SW480 (cell line): ENCODE measurements around the gene RPH3AL.
"Not testable (repeated sequence)": the region's sequence is repeated elsewhere in the genome, so short reads cannot be mapped to it uniquely, and the experiment has no call there.

Source experiments
- DNase-seq: peaks from one replicate; pipeline ENCODE4 v3.0.0-alpha.2; 2016; ENCODE audit warnings: low spot score

Gene RPH3AL

GRCh38 chr17:200586-200985 is 152.0 kb downstream of the RPH3AL start:
- no peak for DNase-seq

DNA sequence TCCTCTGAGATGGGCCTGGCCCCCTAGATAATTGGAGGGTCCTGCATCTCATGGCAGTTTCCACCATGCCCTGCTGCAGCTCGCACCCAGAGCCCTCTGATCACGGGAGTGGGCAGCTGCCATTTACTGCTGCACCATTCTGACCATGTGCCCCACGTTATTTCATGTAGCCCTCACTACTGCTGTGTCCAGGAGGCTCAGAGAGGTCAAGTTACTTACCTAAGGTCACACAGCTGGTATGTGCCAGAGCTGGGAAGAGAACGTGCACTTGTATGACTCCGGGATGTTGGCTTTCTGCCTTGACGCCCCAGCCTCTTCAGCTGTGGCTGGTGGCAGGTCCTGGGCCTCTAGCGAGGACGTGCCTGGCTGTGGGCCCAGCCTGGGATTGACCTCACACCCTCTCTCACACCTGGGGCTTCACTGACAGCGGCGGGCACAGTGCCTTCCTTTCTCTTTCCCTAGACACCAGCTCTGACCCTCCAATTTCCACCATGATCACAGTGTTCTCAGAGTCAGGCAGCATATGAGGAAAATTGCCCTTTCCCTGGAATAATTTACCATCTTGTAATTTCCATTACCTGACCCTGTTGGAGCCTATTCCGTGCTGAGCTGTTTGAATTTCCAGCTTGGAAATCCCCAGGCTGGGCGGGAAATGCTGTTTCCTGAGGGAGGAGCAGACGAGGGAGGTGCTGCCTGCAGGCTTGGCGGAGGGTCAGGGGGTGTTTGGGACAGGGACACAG is 152.6 kb downstream of the RPH3AL start:
- no peak for DNase-seq

DNA sequence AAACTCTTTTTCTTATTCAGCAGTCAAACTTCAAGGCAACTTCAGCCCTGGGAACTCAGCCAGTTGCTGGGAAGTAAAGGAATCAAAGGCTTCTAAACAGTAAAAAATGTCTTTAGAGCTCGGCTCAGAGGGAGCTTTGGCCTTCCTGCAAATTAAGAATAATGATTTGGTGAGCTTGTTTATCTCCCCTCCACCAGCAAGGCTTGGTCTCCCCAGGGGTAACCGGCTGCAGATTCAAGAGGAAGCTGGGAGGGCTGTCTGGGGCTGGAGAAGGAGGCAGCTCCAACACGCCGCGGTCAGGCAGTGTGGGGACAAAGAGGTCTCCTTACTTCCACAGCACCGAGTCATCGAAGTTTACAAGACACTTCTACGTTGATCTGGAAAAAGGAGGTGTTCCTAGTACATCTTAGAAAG is 153.4 kb downstream of the RPH3AL start:
- no peak for DNase-seq

DNA sequence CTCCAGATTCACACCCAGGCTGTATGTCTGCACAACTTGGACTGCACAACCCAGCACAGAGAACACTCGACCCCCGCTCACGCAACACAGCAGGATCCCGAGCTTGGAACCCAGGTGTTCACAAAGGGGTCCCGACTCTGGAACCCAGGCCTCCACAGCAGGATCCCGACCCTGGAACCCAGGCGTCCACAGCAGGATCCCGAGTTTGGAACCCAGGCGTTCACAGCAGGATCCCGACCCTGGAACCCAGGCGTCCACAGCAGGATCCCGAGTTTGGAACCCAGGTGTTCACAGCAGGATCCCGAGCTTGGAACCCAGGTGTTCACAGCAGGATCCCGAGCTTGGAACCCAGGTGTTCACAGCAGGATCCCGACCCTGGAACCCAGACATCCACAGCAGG is 154.4 kb downstream of the RPH3AL start:
- not testable (repeated sequence) for DNase-seq

- DNase-seq: no peak
These were observed 155.3 kb downstream of the RPH3AL start for GRCh38 chr17:197352-197751.

GRCh38 chr17:194828-195602 is 157.6 kb downstream of the RPH3AL start:
- no peak for DNase-seq

DNA sequence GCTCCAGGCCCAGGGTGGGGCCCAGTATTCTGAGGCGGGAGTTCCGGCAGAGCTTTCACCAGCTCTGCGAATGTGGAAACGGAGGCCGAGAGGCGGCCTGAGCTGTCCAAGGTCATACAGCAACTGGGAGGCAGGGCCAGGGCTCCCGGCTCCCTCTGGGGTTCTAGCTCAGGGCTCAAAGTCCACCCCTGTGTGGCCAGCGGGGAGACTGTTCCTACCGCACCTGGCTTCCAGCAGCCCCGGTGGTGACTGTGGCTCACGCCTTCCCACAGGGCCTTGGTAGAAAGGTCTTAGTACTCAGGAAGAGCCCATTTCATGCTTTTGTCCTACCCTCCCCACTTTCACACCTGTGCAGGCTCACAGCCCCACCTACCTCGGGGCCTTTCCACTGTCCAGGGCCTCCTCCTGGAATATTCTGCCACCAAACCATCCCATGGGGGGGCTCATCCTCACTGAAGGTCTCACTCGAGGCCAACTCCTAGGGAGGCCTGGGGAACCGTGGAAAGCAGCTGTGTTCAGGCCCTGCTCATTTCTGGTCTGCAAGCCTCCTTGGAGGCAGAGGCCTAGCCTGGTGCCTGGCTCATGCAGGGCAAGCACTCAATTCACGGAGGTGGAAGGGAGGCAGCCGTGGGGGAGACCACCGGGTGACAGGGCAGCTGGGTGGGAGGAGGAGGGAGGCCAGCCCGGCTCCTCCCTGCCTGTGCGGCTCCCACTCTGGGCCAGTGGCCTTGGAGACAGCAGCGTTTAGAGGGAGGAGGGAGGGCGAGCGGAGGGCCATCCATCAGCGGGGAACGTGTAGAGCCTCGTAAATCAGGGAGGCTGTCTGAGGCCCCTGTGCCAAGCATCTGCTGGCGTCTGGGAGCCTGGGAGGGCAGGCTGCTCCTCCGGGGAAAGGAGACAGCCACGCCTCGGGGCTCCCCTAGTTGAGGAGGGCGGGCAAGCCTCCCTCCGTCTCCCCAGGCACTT is 158.5 kb downstream of the RPH3AL start:
- peak; percentile 28 for DNase-seq

DNA sequence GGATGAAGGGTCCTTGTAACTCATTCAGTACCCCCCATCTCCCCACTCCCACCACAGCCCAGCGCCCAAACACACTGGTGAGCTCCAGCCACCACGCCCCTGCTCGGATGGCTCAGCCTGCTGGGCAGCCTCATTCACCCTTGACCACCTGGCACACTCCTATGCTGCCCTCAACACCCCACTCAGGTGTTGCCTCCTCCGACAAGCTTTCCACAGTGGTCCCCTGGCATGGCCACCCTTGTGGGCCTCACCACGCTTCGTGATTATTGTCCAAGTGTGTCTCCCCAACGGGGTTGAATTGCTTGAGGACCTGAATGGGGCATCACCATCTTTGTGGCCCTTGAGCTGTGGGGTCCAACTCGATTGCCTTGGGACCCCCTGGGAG is 159.2 kb downstream of the RPH3AL start:
- no peak for DNase-seq

- no peak for DNase-seq
These were observed 159.8 kb downstream of the RPH3AL start for GRCh38 chr17:192666-193425.

DNA sequence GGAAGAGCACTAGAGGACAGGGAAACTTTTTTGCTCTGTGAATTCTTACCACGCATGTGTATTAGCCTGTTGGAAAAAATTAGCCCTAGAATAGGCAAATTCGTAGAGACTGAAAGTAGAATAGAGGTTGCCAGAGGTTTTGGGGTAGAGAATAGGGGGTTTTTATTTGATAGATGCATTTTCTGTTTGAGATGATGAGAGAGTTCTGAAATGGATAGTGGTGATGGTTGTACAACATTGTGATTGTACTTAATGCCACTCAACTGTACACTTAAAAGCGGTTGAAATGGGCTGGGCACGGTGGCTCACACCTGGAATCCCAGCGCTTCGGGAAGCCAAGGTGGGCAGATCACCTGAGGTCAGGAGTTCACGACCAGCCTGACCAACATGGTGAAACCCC is 163.2 kb downstream of the RPH3AL start:
- no peak for DNase-seq

GRCh38 chr17:187130-187529 is 165.5 kb downstream of the RPH3AL start:
- DNase-seq: no peak

DNA sequence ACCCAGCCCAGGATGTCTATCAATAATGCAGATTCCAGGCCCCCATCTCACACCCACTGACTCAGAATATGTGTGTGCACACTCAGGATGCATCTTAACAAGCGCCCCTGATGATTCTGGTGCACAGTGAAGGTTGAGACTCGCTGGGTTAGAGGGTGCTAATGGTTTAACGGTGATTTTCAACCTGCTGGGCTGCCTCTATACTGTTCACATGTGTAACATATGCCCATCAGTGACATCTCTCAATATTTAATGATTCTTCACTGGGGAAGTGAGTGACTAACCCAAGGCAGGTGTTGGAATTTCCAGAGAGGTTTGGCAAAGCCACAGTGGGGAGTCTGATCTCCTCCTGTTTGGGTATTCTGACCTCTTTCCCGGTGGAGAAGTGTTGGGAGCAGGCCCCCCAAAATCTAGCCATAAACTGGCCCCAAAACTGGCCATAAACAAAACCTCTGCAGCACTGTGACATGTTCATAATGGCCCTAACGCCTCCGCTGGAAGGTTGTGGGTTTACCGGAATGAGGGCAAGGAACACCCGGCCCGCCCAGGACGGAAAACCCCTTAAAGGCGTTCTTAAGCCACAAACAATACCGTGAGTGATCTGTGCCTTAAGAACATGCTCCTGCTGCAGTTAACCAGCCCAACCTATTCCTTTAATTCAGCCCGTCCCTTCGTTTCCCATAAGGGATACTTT is 167.0 kb downstream of the RPH3AL start:
- no peak for DNase-seq

DNA sequence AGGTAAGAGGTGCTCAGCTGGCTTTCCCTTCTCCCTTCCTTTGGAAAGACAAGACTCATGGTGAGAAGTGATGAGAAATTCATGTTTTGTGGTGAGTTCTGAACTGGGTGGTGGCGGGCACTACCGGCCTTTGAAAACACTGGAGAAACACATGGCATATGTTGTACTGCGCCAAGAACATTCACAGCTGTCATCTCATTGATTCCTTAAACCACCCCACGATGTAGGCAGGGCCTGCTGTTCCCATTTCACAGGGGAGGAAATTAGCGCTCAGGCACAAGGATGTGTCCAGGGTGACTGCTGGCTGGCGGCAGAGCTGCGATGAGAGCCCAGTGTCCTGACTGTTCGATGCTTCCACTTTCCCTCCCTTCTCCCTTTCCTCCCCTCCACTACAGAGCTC is 169.6 kb downstream of the RPH3AL start:
- DNase-seq: no peak

DNA sequence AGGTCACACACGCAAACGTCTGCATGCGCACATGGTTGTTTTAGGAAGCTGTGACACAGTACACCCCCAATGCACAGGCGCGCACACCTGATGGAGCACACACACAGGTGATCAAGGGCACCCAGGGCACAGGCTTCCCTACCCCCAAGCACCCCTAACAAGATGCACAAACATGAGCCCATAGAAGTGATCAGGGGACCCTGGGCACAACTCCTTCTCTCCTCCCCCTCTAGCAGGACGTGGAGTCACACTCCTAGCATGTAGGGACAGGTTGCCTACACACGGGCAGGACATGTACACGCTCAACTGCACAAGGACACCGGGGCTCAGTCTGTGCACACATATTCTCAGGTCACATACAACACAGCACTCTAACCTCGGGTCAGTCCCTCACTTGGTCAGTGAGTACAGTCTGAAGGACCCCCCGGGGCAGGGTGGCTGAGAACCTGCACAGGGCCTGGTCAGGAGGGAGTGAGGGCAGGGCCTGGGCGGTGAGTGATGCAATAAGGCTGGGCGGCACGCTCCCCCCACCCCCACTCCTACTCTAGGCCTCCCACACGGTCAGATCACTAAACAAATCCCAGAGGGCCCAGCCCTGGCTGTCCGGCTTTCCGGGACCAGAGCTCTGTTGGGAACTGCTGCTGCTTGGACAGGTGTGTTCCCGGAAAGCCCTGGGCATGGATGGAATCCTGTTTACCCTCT is 170.4 kb downstream of the RPH3AL start:
- DNase-seq: peak; percentile 59

GRCh38 chr17:181245-182049 is 171.2 kb downstream of the RPH3AL start, which contains the start of gene DOC2B:
Gene DOC2B (minus strand): TSS chr17:181650. CDS start chr17:181479, 171 bp downstream.
- peak; percentile 48 for DNase-seq

DNA sequence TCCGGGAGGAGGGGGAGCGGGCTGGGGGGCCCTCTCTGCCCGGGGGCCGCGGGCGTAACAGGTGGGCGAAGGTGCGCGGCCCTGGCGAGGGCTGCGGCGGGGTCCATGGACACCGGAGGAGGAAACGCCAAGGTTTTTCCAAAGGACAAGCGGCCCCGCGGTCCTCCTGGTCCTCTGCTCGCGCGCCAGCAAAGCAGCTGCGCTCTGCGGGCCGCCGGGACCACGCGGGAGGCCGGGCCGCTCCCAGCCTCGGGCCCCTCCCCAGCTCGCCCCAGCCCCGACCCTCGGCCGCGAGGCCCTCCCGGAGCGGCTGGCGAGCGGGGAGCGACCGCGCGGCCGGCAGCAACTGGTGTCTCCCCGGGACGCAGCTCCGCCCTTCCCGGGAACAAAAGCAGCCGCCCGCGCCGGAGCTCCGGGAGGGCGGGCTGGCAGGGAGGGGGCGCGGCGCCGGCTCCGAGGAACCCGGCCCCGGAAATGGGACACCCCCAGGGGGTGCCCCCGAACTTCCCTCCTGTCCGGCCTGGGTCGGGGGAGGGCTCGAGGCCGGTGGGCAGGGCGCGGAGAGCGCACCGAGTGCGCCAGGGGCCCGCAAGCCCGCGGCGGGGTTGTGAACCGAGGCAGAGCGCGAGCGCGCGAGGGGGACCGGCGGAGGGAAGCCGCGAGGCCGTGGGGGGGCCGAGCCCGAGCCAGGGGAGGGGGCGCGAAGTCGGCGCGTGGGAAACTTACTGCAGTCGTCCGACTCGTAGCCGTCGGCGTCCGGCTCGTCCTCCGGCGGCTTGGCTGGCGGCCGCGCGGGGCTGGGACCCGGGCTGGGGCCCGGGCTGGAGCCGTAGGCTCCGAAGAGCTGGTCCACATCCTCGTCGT is 172.0 kb downstream of the RPH3AL start:
- DNase-seq: no peak

DNA sequence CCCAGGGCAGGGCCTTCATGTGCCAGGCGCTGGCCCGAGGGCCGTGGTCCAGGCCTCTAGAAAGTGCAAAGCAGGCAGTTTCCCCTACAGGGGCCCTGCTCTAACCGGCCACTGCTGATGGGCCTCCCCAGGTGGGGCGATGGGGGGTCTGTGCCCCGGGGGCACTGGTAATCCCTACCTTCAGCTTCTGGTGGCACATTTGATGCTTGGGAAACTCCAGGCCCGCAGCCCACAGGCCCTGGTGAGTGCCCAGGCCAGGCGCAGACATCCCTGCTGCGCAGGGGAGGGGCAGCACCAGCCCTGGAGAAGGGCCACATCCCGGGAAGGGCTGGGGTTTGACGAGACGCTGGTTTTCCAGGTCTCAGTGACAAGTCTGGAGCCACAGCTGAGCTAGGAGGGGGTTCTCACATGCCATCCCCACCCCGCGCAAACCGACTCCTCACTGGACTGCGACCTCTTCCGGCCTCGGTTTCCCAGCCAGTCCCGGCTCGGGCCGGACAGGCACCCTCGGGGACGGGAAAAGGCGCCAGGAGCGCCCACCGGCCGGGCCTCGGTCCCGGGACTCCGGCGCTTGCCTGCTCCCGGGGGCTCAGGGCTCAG is 172.7 kb downstream of the RPH3AL start:
- no peak for DNase-seq

DNA sequence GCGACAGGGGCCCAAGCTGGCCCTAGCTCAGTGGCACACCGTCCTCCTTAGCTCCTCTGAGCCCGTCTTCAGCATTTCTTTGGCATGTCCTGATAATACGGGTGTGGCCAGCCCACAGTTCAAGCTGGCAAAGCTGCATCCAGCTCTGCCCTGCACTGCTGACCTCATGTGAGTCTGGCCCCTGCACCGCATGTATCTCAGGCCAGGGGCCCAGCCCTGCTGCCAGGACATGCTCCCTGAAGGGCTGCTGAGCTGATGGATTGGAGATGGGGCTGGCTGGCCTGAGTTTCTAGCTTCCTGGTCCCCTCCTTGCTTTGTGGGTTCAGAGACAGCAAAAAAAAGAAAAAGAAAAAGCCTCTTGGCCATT is 173.6 kb downstream of the RPH3AL start:
- DNase-seq: no peak
